GM12801 (cell line): ENCODE measurements around the gene RBBP7.

ENCODE experiments used
- TF ChIP-seq, protein P1 (sequence below): IDR thresholded peaks from one replicate; pipeline ENCODE4 v1.5.1; 2011; ENCODE audit warnings: control low read depth; ENCODE audit not compliant: insufficient read length; ENCODE audit errors: extremely low read depth

Gene RBBP7

DNA sequence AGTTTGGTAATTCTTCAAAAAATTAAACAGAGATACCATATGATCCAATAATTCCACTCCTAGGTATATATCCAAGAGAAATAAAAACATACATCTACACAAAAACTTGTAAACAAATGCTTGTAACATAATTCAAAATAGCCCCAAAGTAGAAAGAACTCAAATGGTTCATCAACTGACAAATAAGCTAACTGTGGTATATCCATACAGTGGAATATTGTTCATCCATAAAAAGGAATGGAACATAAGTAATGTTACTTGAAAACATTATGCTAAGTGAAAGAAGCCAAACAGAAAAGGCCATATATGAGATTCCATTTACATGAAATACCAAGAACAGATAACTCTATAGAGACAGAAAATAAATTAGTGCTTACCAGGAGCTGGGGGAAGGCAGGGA, 13.4 kb downstream of the RBBP7 start:
- TF ChIP-seq, protein P1, sequence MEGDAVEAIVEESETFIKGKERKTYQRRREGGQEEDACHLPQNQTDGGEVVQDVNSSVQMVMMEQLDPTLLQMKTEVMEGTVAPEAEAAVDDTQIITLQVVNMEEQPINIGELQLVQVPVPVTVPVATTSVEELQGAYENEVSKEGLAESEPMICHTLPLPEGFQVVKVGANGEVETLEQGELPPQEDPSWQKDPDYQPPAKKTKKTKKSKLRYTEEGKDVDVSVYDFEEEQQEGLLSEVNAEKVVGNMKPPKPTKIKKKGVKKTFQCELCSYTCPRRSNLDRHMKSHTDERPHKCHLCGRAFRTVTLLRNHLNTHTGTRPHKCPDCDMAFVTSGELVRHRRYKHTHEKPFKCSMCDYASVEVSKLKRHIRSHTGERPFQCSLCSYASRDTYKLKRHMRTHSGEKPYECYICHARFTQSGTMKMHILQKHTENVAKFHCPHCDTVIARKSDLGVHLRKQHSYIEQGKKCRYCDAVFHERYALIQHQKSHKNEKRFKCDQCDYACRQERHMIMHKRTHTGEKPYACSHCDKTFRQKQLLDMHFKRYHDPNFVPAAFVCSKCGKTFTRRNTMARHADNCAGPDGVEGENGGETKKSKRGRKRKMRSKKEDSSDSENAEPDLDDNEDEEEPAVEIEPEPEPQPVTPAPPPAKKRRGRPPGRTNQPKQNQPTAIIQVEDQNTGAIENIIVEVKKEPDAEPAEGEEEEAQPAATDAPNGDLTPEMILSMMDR = no peak

DNA sequence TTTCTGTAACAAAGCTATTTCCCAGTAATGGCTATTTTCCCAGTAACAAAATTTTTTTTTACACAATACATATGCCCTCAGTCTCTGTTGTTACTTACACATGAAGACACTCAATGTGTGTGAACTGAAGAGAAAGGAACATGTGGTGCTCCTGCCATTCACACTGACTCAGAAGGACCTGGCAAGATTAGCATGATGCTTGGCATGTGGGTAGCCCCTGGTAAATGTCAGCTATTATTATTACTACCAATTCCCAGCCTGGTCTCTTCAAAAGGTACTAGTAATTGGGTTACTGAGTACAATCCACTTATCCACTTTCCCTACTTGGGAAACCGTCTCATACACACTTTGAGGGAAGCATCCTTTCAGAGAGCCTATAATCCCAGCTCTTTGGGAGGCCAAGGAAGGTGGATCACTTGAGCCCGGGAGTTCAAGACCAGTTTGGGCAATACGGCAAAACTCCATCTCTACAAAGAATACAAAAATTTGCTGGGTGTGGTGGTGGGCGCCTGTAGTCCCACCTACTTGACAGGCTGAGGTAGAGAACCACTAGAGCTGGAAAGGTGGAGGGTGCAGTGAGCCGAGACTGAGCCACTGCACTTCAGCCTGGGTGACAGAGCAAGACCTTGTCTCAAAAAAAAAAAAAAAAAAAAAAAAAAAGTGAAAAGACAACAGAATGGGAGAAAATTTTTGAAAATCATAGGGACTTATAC, 14.6 kb downstream of the RBBP7 start:
- TF ChIP-seq, protein P1 = no peak

DNA sequence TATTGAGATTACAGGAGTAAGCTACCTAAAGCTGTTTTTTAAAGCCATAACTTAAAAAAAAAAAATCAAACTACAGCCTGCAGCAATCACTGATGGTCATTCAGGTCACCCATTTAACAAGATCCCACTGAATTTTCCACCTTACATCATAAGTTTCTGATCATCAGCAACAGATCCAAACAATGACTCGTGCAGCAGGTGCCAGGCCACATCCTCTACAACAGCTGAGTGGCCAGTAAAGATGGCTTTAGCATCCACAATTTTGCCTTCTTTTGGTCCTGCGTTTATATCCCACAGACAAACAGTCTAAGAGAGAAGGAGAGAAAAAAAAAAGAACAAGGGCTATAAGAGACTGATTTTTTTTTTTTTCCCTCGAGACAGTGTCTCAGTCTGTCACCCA, 16.6 kb downstream of the RBBP7 start:
- TF ChIP-seq, protein P1 = no peak

DNA sequence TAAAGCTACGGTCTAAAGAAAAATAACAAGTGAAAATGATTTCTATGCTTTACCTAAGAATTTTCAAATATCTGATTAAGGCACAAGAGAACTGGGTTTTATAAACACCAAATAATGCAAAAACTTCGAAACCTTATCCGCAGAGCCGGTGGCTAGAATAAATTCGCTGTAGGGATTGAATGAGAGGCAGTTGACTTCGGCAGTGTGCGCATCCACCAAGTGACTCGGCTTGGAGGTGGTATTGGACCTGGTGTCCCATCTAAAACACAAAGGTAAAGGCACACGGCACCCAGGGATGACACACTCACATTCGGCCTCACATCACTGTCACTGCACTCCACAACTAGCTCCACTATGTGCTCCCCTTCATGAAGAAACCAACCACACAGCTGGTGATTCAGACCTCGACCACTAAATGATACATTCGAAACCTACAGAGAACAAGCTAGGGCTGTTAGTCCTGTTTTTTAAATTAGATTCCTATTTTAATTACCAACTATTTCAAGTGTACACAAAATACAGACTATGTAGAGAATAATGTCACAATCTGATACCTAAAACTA, 17.5 kb downstream of the RBBP7 start:
- TF ChIP-seq, protein P1 = no peak

DNA sequence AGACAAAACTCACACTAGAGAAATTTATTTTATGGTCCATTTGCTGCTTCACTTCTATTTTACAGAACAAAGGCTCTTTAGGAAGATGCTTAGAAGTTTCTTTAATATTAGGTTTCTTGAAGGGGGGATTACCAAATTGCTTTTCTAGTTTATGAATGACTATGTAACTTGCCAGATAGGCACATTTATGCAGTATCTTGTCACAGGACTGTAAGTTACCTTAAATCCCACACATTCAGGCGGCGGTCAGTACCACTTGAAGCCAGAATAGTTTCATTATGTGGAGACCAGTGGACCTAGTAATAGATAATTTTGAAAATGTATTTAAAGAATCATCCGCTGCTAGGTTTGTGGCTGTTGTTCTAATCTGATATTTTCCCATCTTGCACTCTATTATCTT, 18.3 kb downstream of the RBBP7 start:
- TF ChIP-seq, protein P1 = no peak

DNA sequence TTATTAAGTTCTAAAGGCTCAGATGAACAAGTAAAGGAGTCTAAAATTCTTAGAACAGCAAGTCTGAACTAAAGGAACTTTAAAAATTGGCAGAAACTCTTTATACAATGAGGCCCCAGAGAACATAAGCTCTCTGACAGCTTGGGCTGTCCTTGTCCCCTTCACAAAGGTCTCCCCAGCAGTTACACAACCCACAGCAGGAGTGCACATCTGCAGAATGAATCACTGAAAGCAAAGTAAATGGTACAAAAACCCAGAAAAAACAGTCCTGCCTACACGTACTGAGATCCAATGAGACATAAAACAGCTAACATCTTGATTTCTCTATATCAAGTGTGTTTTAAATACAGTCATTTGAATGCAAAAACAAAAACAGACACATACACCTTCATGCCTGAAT, 18.7 kb downstream of the RBBP7 start:
- TF ChIP-seq, protein P1 = no peak

DNA sequence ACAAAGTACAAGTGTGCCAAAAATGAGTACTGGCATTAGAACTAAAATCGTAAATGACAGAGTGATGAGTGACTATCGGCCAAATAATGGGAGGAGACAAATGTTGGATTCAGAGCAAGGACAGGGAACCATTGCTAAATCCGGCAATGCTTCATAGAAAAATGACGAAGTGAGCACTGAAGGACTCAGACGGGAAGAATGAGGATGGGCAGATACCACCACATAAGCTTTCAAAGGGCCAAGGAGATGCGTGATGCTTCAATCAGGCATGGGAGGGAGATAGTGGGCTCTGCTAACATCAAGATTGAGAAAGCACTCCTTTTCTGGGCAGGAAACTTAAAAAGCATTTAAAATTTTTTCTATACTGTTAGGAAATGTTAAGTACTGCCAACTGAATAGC, 21.6 kb downstream of the RBBP7 start:
- TF ChIP-seq, protein P1 = no peak
